HG03460 (cell line): Measurements from ENCODE around the gene RRAS2.
"Not testable (repeated sequence)": the region's sequence is repeated elsewhere in the genome, so short reads cannot be mapped to it uniquely, and the experiment has no call there.

ENCODE experiments used
- ATAC-seq: cut with Tn5 transposase; IDR thresholded peaks from one replicate; pipeline ENCODE4 v1.9.1; 2021; ENCODE audit not compliant: unreplicated experiment

The RRAS2 gene

DNA sequence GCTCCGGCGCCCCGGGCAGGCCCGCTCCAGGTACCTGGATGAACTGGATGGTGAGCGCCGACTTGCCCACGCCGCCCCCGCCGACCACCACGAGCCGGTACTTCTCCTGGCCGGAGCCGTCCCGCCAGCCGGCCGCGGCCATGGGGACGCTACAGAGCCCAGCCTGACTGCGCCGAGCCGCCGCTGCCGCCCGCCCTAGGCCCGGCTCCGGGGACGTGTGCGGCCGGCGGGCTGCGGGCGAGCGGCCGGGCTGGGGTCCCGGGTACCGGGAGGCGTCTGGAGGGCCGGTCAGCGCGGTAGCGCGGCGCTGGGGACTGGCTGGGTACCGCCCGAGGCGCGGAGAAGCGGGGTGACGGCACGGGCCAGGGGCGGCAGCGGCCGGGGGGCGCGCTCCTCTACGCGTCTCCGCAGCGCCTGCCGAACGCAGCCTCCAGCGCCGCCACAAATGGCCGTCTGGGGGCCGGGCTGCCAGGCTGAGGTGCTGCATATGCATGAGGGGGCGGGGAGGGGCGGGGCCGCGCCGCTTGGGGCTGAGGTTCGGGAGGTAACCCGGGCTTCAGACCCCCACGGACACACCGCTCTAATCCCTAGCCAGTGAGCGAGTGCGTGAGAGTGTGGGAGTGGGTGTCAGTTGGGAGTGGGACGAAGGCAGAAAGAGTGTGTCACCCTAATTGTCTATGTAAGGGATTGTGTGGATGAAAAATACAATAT, at the start of gene RRAS2:
Gene RRAS2, minus strand, starts transcription at position 455 of the 711 bp plus-strand sequence. Its CDS starts 313 bp downstream, at position 142.
- peak; percentile 85 for ATAC-seq

DNA sequence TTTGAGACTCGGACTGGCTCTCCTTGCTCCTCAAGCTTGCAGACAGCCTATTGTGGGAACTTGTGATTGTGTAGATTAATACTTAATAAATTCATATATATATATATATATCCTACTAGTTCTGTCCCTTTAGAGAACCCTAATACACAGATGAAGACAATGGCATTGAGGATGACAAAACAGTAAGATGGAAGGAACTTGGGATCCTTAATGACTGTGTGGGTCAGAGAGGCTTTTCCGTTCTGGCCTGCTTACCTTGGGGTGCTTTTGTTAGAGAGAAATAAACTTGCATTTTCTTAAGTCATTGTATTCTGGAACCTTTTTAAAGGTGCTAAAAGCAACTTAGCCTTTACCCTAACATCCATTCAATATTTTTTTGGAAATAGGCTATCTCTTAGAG, 49.6 kb upstream of the RRAS2 start:
- no peak for ATAC-seq

DNA sequence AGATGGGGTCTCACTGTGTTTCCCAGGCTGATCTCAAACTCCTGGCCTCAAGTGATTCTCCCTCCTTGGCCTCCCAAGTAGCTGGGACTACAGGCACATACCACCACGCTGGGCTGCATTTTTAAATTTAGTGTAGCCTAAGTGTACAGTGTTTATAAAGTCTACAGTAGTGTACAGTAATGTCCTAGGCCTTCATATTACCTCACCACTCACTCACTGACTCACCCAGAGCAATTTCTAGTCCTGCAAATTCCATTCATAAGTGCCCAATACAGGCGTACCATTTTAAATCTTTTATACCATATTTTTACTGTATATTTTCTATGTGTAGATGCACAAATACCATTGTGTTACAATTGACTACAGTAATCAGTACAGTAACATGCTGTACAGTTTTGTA, 47.1 kb upstream of the RRAS2 start:
- ATAC-seq, result not testable (repeated sequence)

DNA sequence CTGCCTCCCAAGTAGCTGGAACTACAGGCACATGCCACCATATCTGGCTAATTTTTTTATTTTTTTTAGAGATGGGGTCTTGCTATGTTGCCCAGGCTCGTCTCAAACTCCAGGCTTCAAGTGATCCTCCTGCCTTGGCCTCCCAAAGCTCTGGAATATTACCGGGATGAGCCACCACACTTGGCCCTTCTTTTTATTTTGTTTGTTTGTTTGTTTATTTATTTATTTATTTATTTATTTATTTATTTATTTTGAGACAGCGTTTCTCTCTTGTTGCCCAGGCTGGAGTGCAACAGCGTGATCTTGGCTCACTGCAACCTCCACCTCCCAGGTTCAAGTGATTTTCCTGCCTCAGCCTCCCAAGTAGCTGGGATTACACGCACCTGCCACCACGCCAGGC, 44.5 kb upstream of the RRAS2 start:
- ATAC-seq, result not testable (repeated sequence)

DNA sequence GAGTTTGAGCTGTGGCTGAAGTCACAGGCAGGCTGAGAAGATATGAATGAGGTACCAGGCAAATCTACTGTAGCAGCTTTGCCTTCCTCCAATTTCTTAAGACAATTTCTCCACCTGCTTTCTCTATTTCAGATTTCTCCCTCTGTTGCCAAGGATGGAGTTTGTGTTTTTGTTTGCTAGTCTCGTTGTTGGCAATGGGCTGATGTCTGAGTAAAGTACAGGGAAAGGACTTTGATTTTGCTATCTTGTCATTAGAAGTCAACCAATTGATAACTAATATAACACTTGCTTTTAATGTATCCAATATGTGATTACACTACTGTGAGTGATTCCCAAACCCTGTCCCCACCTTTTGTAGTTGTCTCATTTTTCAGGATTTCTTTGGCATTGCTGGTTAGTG, 40.1 kb upstream of the RRAS2 start:
- ATAC-seq, result no peak

DNA sequence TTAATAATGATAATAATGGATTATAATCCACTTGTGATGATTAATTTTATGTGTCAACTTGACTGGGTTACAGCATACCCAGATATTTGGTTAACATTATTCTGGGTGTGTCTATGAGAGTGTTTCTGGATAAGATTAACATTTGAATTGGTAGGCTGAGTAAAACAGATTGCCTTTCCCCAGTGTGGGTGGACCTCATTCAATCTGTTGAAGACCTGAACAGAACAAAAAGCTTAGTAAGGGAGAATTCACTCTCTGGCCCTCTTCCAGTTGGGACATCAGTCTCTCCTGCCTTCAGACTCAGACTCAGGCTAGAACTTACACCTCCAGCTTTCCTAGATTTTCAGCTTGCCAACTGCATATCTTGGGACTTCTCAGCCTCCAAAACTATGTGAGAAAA, 37.3 kb upstream of the RRAS2 start:
- no peak for ATAC-seq

DNA sequence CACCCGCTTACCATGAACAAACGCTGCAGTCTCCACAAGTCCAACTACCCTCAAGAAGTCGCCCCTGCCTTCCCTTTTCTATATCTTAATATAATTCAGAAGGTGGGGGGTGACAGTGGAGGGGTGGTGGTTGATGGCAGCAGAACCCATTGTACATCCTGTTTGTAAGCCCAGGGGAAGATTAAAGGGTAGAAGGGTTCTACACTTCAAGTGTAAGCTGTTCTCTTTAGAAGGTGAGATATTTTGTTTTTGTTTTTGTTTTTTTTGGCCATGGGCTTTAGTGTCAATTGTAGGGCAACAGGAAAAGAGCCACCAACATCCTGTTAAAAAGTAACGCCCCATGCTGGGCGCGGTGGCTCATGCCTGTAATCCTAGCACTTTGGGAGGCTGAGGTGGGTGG, 34.9 kb upstream of the RRAS2 start:
- no peak for ATAC-seq

DNA sequence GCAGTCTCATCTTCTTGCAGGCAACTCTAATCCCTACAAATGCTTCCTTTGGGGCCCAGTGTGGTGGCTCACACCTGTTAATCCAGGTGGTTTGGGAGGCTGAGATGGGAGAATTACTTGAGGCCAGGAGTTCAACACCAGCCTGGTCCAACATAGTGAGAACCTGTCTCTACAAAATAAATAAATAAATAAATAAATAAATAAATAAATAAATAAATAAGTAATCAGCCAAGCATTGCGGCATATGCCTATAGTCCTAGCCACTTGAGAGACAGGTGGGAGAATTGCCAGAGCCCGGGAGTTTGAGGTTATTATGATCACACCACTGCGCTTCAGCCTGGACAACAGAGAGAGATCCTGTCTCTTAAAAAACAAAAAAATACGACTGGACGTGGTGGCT, 34.1 kb upstream of the RRAS2 start:
- ATAC-seq, result no peak

DNA sequence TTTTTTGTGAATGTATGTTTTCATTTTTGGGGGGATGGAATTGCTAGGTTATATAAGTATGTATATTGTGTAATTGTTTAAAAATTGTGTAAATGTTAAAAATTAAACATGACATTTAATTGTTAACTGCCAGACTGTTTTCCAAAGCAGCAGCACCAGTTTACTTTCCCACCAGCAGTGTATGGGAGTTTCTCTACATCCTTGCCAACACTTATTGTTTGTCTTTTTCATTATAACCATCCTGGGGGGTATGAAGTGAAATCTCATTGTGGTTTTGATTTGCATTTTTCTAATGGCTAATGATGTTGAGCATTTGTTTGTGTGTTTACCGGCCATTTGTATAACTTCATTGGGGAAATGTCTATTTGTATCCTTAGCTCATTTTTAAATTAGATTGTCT, 31.7 kb upstream of the RRAS2 start:
- no peak for ATAC-seq

DNA sequence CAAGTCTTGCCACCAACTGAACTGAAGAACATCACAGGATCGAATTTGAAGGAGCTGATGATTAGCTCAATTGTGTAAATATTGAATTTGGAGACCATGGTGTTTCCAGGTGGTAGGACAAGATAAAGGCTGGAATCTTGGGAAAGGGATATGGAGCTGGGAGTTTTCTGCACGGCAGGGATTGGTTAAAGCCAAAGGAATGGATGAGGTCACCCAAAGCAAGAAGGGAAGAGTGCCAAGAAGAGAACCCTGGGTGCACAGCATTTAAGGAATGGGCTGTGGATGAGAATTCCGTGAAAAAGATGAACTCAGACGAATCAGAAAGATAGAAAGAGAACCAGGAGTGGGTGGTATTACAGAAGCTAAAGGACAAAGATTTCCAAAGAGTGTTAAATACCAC, 29.4 kb upstream of the RRAS2 start:
- no peak for ATAC-seq

DNA sequence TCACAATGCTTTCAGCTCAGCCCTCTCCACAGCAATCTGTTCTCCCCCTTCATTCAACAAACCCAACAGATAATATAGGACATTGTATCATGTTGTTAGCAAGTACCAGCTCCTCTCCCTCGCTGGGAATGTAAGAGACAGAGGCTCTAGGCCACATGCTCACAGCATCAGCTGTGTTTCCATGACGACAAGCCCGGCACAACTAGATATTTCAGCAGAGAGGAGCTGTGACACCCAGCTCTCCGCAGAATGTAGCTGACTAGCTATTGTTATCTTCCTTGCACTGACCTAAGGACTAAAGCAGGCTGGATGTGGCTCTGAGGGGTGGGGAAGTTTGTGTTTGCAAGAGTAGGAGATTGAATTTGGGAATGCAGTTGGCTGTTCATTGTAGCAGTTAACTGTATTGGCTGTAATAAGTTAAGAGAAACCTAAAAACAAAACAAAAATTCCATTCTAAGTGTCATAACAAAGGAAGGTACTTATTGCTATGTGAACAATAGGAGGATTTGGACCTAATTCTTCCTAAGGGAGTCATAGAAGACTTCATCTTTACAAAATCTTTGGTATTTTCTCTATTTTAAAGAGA, 28.0 kb upstream of the RRAS2 start:
- ATAC-seq, result no peak

DNA sequence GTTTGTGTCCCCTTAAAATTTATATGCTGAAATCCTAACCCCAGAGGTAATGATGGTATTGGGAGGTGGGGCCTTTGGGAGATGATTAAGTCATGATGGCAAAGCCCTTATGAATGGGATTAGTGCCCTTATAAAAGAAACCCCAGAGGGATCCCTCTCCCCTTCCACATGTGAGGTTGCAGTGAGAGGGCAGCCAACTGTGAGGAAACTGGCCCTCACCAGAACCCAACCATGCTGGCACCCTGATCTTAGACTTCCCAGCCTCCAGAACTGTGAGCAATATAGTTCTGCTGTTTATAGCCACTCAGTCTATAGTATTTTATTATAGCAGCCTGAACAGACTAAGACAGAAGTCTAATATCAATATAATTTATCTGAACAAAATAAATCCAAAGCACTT, 27.1 kb upstream of the RRAS2 start:
- no peak for ATAC-seq

DNA sequence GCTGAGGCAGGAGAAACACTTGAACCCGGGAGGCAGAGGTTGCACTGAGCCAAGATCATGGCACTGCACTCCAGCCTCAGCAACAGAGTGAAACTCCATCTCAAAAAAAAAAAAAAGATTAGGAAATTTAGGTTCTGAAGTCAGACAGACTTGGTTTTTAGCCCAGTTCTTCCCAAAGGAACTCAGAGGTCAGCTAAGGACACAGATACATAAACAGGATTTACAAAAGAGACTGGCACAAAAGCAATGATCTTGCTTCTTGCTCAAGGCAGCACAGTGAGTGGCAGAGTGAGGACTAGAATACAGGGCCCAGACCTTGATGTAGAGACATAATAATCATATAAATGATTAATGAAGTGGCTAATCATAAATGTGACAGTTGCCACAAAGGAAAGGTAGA, 25.4 kb upstream of the RRAS2 start:
- ATAC-seq, result no peak

DNA sequence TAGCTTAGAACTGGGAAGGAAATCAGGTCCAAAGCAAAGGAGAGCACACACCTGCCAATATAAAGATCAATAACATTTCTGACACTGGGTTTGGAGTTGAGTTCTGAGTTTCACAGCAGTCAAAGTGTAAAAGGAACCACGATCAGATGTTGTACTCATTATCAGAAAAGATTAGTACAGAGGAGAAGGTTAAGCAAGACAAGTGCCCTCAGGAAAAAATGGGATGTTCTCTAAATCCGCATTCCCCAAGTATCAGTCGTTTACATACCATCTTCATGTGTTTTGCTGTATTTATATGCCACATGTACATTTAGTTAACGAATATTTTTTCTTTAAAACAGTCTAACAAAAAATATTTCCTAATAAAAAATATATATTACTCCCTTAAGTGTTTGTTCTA, 23.0 kb upstream of the RRAS2 start:
- no peak for ATAC-seq

DNA sequence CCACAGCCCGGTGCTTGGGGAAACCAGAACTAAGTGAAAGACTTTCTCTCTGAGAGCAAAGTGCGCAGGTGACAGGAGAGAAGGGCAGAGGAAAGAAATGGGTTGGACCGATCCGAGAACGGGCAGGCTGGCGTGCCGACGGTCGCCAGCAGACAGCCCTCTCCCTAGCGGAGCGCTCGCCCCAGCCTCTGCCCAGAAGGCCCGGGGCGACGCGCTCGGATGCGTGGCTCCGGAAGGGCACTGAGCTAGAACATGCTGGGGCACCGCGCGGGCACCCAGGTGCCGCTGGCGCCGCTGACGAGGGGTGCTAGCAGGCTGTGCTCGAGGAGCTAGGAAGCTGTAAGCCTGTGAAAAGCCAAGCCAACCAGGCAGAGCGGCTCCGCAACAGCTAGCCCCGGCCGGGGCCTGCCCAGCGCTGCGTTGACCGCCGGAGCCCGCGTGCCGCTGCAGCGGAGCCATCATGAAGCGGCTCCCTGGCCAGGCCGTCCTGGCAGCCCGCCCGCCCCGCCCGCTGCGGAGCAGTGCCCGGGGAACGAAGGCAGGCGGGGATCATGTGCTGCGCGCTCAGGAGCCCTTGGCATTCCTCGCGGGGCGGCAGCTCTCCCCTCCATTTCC, 22.1 kb upstream of the RRAS2 start:
- peak; percentile 70 for ATAC-seq

DNA sequence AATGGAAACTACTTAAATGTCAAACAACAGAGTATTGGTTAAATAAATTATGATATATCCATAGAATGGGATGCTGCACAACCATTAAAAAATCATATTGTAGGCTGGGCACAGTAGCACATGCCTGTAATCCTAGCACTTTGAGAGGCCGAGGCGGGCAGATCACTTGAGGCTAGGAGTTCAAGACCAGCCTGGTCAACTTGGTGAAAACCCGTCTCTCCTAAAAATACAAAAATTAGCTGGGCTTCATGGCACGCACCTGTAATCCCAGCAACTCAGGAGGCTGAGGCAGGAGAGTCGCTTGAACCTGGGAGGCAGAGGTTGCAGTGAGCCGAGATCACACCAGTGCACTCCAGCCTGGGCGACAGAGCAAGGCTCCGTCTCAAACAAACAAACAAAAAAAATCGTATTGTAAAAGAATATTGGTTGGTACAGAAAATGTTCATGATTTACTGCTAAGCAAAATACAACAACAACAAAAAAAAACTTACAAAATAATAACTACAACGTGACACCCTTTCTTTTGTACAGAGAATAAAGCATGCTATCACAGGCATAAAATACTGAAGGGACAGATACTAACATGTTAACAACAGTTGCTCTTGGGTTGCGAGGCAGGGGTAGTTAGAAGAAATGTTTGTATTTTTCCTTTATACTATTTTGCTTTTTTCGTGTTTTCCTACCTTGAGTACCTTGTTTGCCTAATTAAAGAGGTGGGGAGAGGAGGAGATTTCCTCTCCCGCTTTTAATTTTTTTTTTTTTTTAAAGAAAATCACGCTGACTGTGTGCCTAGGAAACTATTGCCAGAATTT, 21.3 kb upstream of the RRAS2 start:
- no peak for ATAC-seq

DNA sequence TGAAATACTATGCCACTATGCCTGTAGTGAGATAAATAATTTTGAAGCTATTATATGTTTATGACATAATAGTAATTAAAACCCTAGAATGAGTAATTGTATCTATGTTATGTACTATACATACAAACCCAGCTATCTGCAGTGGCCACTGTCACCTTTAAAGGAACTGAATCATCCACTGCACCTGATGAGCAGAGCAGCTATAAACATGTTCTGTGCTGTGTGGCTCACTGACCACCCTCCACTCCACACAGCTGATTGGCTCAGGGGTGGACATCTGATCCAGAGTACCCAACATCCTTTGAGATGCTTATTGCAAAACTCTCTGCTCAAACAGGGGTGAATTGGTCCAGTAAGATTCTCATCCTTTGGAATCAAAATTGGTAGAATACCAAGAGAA, 19.2 kb upstream of the RRAS2 start:
- no peak for ATAC-seq

DNA sequence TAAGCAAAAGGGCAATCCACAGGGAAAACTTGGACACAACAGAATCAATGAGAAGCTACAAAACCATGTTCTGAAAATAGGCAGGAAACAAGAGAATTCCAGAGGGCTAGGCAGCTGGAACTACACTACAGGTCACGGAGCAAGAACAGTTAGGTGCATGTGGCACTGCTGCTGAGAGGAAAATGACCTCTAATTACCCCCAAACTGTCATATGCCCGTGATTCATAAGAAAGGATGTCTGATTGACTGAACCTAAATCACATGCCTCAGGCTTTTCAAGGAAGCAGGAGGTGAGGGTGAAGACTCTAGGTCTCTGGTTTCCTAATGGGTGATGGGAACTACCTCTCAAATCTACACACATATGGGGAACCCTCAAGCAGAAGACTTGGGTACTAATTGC, 17.9 kb upstream of the RRAS2 start:
- no peak for ATAC-seq

DNA sequence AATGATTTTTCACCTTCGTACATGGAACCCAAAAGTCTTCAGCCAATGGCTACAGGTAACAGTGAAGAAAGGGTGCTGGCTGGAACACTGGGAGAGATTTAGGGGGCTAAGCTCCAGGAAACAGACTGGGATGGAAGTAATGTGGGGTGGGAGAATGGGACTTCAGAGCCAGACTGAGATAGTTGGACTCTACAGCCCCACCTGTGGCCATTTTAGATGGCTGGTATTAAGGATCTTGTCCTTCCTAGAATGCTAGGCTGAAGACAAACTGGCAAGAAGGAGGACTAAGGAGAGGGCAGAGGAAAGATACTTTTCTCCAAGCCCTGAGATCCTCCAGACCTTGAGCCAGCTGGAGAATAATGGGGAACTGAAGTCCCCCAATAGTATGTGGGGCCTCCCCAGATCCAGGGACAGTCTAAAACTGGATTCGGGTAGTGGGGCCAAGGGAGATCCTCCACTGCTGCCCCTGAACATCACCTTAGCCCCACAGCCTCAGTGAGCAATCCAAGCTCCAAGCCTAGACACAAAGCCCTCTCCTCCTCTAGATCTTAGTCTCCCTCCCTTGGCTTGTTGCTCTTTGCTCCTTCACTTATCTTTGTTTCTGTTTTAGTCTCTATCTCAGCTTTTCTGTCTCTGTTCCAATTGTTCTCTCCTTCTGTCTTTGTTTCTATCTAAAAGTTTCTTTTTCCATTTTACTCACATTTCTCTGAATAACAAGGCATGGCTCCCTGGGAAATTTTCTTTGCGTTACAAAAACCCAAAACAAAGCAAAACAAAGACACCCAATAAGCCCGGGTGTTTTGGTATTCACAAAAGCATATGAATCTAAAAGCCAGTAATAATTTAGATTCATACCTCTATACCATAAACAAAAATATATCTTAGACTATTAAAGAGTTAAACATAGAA, 16.2 kb upstream of the RRAS2 start:
- no peak for ATAC-seq

DNA sequence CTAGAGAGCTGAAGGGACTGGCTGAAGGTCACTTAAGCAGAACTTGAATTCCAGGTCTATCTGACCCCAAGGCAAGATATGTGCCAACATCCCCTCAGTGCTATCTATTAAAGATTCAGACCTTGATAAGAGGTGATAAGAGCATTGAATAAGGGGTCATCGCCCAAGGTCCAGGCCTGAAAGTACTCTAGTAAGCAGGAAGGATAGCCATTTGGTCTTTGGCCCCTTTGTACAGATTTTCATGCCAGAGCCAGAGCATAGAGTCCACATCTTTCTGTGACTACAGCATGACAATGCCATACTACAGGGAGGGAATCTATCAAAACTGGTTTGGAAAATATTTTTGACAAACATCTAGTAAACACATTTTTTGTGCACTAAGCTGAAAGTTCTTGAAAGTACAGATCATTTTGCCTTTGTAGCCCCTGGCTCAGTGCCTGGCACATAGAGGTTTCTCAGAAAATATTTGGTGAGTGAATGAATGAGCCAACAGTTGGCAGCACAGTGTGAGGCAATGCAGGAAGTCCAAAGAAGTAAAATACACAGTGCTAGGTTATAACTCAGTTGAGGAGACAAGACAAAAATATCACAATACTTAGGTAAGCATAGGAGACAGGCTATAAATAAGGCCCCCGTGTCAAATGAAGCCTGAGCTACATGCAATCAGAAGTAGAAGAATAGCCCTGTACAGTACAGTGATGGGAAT, 15.1 kb upstream of the RRAS2 start:
- no peak for ATAC-seq
